ENCODE results near the gene TBC1D20. TPM values are rescaled to one million over a fixed set of nuclear protein-coding genes. Genes with fewer than 3 reads are reported as not detected.
"Not testable (repeated sequence)": the region's sequence is repeated elsewhere in the genome, so short reads cannot be mapped to it uniquely, and the experiment has no call there.

TBC1D20 gene
- total RNA-seq, 1 experiment from 2014 or later: 34.6 TPM

- DNase-seq (ENCODE audit: low read depth): not testable (repeated sequence)
Observed at GRCh38 chr20:476561-477249, 14.4 kb upstream of the TBC1D20 start.

- no peak for DNase-seq (ENCODE audit: low read depth)
Observed at GRCh38 chr20:475463-476357, 13.4 kb upstream of the TBC1D20 start.

GRCh38 chr20:474581-474980 is 12.2 kb upstream of the TBC1D20 start:
- DNase-seq (ENCODE audit: low read depth): no peak

- DNase-seq (ENCODE audit: low read depth): no peak
Observed at GRCh38 chr20:472889-473292, 10.6 kb upstream of the TBC1D20 start.

- no peak for DNase-seq (ENCODE audit: low read depth)
Observed at GRCh38 chr20:472137-472846, 10.0 kb upstream of the TBC1D20 start.

GRCh38 chr20:469746-470490 is 7.6 kb upstream of the TBC1D20 start:
- DNase-seq (ENCODE audit: low read depth): no peak

GRCh38 chr20:467755-468154 is 5.4 kb upstream of the TBC1D20 start:
- DNase-seq (ENCODE audit: low read depth): no peak

- peak; percentile 47 for DNase-seq (ENCODE audit: low read depth)
Observed at GRCh38 chr20:461254-462198, 807 bp downstream of the TBC1D20 start.

GRCh38 chr20:460707-461106 is 1.6 kb downstream of the TBC1D20 start:
- peak; percentile 52 for DNase-seq (ENCODE audit: low read depth)

- DNase-seq (ENCODE audit: low read depth): no peak
Observed at GRCh38 chr20:460180-460579, 2.2 kb downstream of the TBC1D20 start.

GRCh38 chr20:458776-459175 is 3.6 kb downstream of the TBC1D20 start:
- DNase-seq (ENCODE audit: low read depth): no peak

- DNase-seq (ENCODE audit: low read depth): no peak
Observed at GRCh38 chr20:454951-455350, 7.4 kb downstream of the TBC1D20 start.

- not testable (repeated sequence) for DNase-seq (ENCODE audit: low read depth)
Observed at GRCh38 chr20:452021-452420, 10.3 kb downstream of the TBC1D20 start.

- DNase-seq (ENCODE audit: low read depth): no peak
Observed at GRCh38 chr20:445514-446336, 16.6 kb downstream of the TBC1D20 start.

GRCh38 chr20:444862-445426 is 17.4 kb downstream of the TBC1D20 start:
- peak; percentile 62 for DNase-seq (ENCODE audit: low read depth)

- DNase-seq (ENCODE audit: low read depth): peak; percentile 17
Observed at GRCh38 chr20:444117-444516, 18.2 kb downstream of the TBC1D20 start.

GRCh38 chr20:443223-443775 is 19.0 kb downstream of the TBC1D20 start:
- no peak for DNase-seq (ENCODE audit: low read depth)

- peak; percentile 36 for DNase-seq (ENCODE audit: low read depth)
Observed at GRCh38 chr20:440636-441035, 21.7 kb downstream of the TBC1D20 start.

- DNase-seq (ENCODE audit: low read depth): no peak
Observed at GRCh38 chr20:440148-440547, 22.2 kb downstream of the TBC1D20 start.

All from LHCN-M2 (cell line).